Measurements from ENCODE around the gene PES1.

DNA sequence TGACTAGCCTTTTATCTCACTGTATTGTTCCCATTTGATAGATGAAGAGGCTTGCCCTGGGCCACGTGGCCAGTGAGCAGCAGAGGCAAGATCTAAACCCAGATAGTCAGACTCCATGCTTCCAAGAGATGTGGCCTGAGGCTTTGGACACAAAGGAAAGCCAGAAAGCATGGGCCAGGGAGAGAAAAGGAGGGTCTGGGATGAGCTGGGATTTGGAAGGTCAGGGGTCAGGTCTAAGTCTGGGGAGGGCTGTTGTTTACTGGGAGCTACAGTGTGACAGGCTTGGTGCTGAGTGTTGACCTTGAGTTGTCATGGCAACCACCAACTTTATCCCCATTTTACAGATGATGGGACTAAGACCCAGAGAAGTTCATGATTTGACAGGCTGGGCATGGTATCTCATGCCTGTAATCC, 46.0 kb upstream of the PES1 start:
- TF ChIP-seq, protein P1, sequence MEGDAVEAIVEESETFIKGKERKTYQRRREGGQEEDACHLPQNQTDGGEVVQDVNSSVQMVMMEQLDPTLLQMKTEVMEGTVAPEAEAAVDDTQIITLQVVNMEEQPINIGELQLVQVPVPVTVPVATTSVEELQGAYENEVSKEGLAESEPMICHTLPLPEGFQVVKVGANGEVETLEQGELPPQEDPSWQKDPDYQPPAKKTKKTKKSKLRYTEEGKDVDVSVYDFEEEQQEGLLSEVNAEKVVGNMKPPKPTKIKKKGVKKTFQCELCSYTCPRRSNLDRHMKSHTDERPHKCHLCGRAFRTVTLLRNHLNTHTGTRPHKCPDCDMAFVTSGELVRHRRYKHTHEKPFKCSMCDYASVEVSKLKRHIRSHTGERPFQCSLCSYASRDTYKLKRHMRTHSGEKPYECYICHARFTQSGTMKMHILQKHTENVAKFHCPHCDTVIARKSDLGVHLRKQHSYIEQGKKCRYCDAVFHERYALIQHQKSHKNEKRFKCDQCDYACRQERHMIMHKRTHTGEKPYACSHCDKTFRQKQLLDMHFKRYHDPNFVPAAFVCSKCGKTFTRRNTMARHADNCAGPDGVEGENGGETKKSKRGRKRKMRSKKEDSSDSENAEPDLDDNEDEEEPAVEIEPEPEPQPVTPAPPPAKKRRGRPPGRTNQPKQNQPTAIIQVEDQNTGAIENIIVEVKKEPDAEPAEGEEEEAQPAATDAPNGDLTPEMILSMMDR (IDR thresholded peaks at IDR 0.05), result no peak
- TF ChIP-seq POLR2A (IDR thresholded peaks at IDR 0.05), result no peak

Measured in esophagus squamous epithelium (tissue), 4 donors.